Kasumi-1 (cell line): ENCODE results near the gene ARL3.

Experiments
- DNase-seq, 2 experiments: peaks; one replicate each; lab custom pipeline; 2025; lab: John Stamatoyannopoulos, UW

Gene ARL3

GRCh38 chr10:102639537-102639936 is 74.7 kb downstream of the ARL3 start:
- no peak for DNase-seq

- peak; percentile 91 to 92 for DNase-seq
Observed at GRCh38 chr10:102635377-102635776, 78.8 kb downstream of the ARL3 start.

- DNase-seq, result no peak
Observed at GRCh38 chr10:102634686-102635085, 79.5 kb downstream of the ARL3 start.

GRCh38 chr10:102633848-102634247 is 80.3 kb downstream of the ARL3 start:
- DNase-seq, result no peak

GRCh38 chr10:102633287-102633686 is 80.9 kb downstream of the ARL3 start:
- DNase-seq, result peak; percentile 99

- DNase-seq, result peak; percentile 98 to 99
Observed at GRCh38 chr10:102632394-102633111, 81.6 kb downstream of the ARL3 start.

GRCh38 chr10:102631525-102632393 is 82.4 kb downstream of the ARL3 start:
- no peak for DNase-seq

GRCh38 chr10:102630663-102631062 is 83.5 kb downstream of the ARL3 start:
- no peak for DNase-seq

- peak in 1 of 2 experiments; percentile 43 for DNase-seq
Observed at GRCh38 chr10:102629661-102630614, 84.3 kb downstream of the ARL3 start.

- no peak for DNase-seq
Observed at GRCh38 chr10:102628451-102628911, 85.7 kb downstream of the ARL3 start.

- DNase-seq, result no peak
Observed at GRCh38 chr10:102627736-102628293, 86.4 kb downstream of the ARL3 start.

GRCh38 chr10:102627291-102627735 is 86.9 kb downstream of the ARL3 start:
- DNase-seq, result no peak

- DNase-seq, result no peak
Observed at GRCh38 chr10:102626026-102626685, 88.0 kb downstream of the ARL3 start.

- DNase-seq, result no peak
Observed at GRCh38 chr10:102624751-102625645, 89.2 kb downstream of the ARL3 start.

GRCh38 chr10:102624094-102624493 is 90.1 kb downstream of the ARL3 start:
- DNase-seq, result no peak
